Neural cell (in vitro differentiated cells): ENCODE results near the gene FBXO38. TPM values are rescaled to one million over a fixed set of nuclear protein-coding genes. Genes with fewer than 3 reads are reported as not detected.

Experiments
- H2AFZ ChIP-seq: fragments of 200-600, 300-800 bp; sonication (generic), shearing (Covaris generic); 2 replicates; pipeline ENCODE4 v1.6.0; 2014; ENCODE audit warnings: low read depth, mild to moderate bottlenecking, antibody characterized with exemption, low read length, moderate library complexity
- H3F3A ChIP-seq: fragments of 200-600 bp; shearing (Covaris generic); 2 replicates; pipeline ENCODE4 v1.6.1; 2016; ENCODE audit warnings: mild to moderate bottlenecking, moderate library complexity, mixed read lengths, antibody characterized with exemption, low read length; ENCODE audit not compliant: insufficient read depth, poor library complexity, severe bottlenecking
- H3K27ac ChIP-seq: fragments of 200-600, 300-800 bp; sonication (generic), shearing (Covaris generic); 2 replicates; pipeline ENCODE4 v1.5.1; 2014; ENCODE audit warnings: mild to moderate bottlenecking, low read length, moderate library complexity
- H3K27me3 ChIP-seq: fragments of 300-800, 200-600 bp; sonication (generic), shearing (Covaris generic); 2 replicates; pipeline ENCODE4 v1.6.0; 2014; ENCODE audit warnings: mild to moderate bottlenecking, low read depth, low read length, moderate library complexity; ENCODE audit not compliant: insufficient read depth
- H3K36me3 ChIP-seq: fragments of 300-800, 200-600 bp; sonication (generic), shearing (Covaris generic); 2 replicates; pipeline ENCODE4 v1.5.1; 2014; ENCODE audit warnings: mild to moderate bottlenecking, antibody characterized with exemption, low read length, moderate library complexity; ENCODE audit not compliant: insufficient read depth
- H3K4me2 ChIP-seq: fragments of 300-800, 200-600 bp; sonication (generic), shearing (Covaris generic); 2 replicates; pipeline ENCODE4 v1.6.0; 2014; ENCODE audit warnings: mild to moderate bottlenecking, low read length
- H3K4me3 ChIP-seq: fragments of 300-800, 200-600 bp; sonication (generic), shearing (Covaris generic); 2 replicates; pipeline ENCODE4 v1.5.1; 2014; ENCODE audit warnings: mild to moderate bottlenecking, low read length, moderate library complexity
- H3K79me2 ChIP-seq: fragments of 200-600 bp; shearing (Covaris generic); replicated peaks from 2 replicates; pipeline ENCODE4 v1.6.0; 2014; ENCODE audit warnings: mild to moderate bottlenecking, low read length, moderate library complexity; ENCODE audit not compliant: insufficient read depth
- H3K9ac ChIP-seq: fragments of 300-800, 200-600 bp; sonication (generic), shearing (Covaris generic); 2 replicates; pipeline ENCODE4 v1.6.1; 2016; ENCODE audit warnings: mild to moderate bottlenecking, low read length, mixed read lengths
- H3K9me2 ChIP-seq: fragments of 200-600 bp; shearing (Covaris generic); 2 replicates; pipeline ENCODE4 v1.6.1; 2016; ENCODE audit warnings: mild to moderate bottlenecking, low read length, mixed read lengths; ENCODE audit not compliant: insufficient read depth
- H3K9me3 ChIP-seq: fragments of 200-600, 300-800 bp; sonication (generic), shearing (Covaris generic); 2 replicates; pipeline ENCODE4 v1.6.1; 2016; ENCODE audit warnings: mild to moderate bottlenecking, mixed run types, low read length, moderate library complexity, mixed read lengths
- H4K20me1 ChIP-seq: fragments of 200-600 bp; shearing (Covaris generic); 2 replicates; pipeline ENCODE4 v1.6.1; 2016; ENCODE audit warnings: mild to moderate bottlenecking, mixed run types; ENCODE audit not compliant: insufficient read depth
- CTCF ChIP-seq: fragments of 450-650 bp; IDR thresholded peaks from 2 replicates; pipeline ENCODE4 v1.5.1; 2014; ENCODE audit warnings: antibody characterized with exemption, mild to moderate bottlenecking, moderate library complexity; ENCODE audit not compliant: poor library complexity, severe bottlenecking
- EP300 ChIP-seq: fragments of 450-650 bp; conservative IDR thresholded peaks from 2 replicates; pipeline ENCODE4 v1.6.1; 2014; ENCODE audit warnings: antibody characterized with exemption, mild to moderate bottlenecking, moderate library complexity; ENCODE audit not compliant: poor library complexity, severe bottlenecking
- EZH2 ChIP-seq: fragments of 200-600, 300-800 bp; shearing (Covaris generic), sonication (generic); IDR thresholded peaks from 2 replicates; pipeline ENCODE4 v1.6.1; 2014; ENCODE audit warnings: antibody characterized with exemption, low read length, borderline replicate concordance, mild to moderate bottlenecking; ENCODE audit not compliant: insufficient read depth, poor library complexity, severe bottlenecking
- MXI1 ChIP-seq: fragments of 450-650 bp; conservative IDR thresholded peaks from 2 replicates; pipeline ENCODE4 v1.6.1; 2014; ENCODE audit warnings: antibody characterized with exemption, mild to moderate bottlenecking; ENCODE audit not compliant: poor library complexity, severe bottlenecking
- POLR2AphosphoS5 ChIP-seq: IDR thresholded peaks from 2 replicates; pipeline ENCODE4 v1.6.1; 2012
- RAD21 ChIP-seq: fragments of 450-650 bp; conservative IDR thresholded peaks from 2 replicates; pipeline ENCODE4 v1.6.1; 2014; ENCODE audit warnings: antibody characterized with exemption, mild to moderate bottlenecking, moderate library complexity
- REST ChIP-seq: IDR thresholded peaks from 2 replicates; pipeline ENCODE4 v1.6.1; 2012; ENCODE audit warnings: borderline replicate concordance
- SMC3 ChIP-seq: fragments of 450-650 bp; conservative IDR thresholded peaks from 2 replicates; pipeline ENCODE4 v1.6.1; 2014; ENCODE audit warnings: antibody characterized with exemption, mild to moderate bottlenecking, moderate library complexity; ENCODE audit not compliant: poor library complexity
- TAF1 ChIP-seq: IDR thresholded peaks from 2 replicates; pipeline ENCODE4 v1.6.1; 2012; ENCODE audit warnings: low read depth
- polyA plus RNA-seq: library from polyadenylated mRNA; depleted of rRNA; stranded (reverse); fragments of >200 nt; gene quantifications from 2 replicates; pipeline ENCODE4 v1.2.3, GENCODE V29; 2014

Gene FBXO38
- polyA plus RNA-seq, 1 donor from 2014 or later, result 69.1 TPM

GRCh38 chr5:148425808-148426207 lies 42.0 kb downstream of the FBXO38 start:
- no peaks in the 10 kb centered on the region for H3K9me2 ChIP-seq
- no peaks in the 10 kb centered on the region for H3F3A ChIP-seq
- H2AFZ ChIP-seq, result no peak overlapping the region
- no peak overlapping the region for H3K4me2 ChIP-seq
- H3K27me3 ChIP-seq, result no peaks in the 10 kb centered on the region
- peaks cover 4% of the 10 kb centered on the region for H3K79me2 ChIP-seq
- no peak for TF ChIP-seq TAF1
- TF ChIP-seq EP300, result no peak
- TF ChIP-seq SMC3, result no peak
- no peak for TF ChIP-seq RAD21
- no peak for TF ChIP-seq EZH2
- no peak for TF ChIP-seq REST
- TF ChIP-seq MXI1, result no peak
- TF ChIP-seq POLR2AphosphoS5, result no peak
- no peak for TF ChIP-seq CTCF
- H3K27ac ChIP-seq, result no peak overlapping the region
- no peaks in the 10 kb centered on the region for H4K20me1 ChIP-seq
- no peak overlapping the region for H3K4me3 ChIP-seq
- peaks cover 9% of the 10 kb centered on the region for H3K36me3 ChIP-seq
- H3K9ac ChIP-seq, result no peak overlapping the region
- no peaks in the 10 kb centered on the region for H3K9me3 ChIP-seq

- H4K20me1 ChIP-seq, result no peaks in the 10 kb centered on the region
- peaks cover 4% of the 10 kb centered on the region for H3K79me2 ChIP-seq
- no peak overlapping the region for H3K9ac ChIP-seq
- no peak overlapping the region for H3K4me2 ChIP-seq
- no peaks in the 10 kb centered on the region for H3F3A ChIP-seq
- H3K4me3 ChIP-seq, result no peak overlapping the region
- no peaks in the 10 kb centered on the region for H3K27me3 ChIP-seq
- H3K9me2 ChIP-seq, result no peaks in the 10 kb centered on the region
- H3K9me3 ChIP-seq, result no peaks in the 10 kb centered on the region
- peaks cover 9% of the 10 kb centered on the region for H3K36me3 ChIP-seq
- no peak for TF ChIP-seq RAD21
- no peak for TF ChIP-seq TAF1
- TF ChIP-seq EP300, result no peak
- TF ChIP-seq REST, result no peak
- no peak for TF ChIP-seq SMC3
- no peak for TF ChIP-seq CTCF
- TF ChIP-seq MXI1, result no peak
- no peak for TF ChIP-seq POLR2AphosphoS5
- TF ChIP-seq EZH2, result no peak
- H3K27ac ChIP-seq, result no peak overlapping the region
- no peak overlapping the region for H2AFZ ChIP-seq
Measured at GRCh38 chr5:148426514-148426913, 42.8 kb downstream of the FBXO38 start.
